Thoracic aorta (tissue), 2 donors: Measurements from ENCODE around the gene MUC5B. TPM values are rescaled to one million over a fixed set of nuclear protein-coding genes. Genes with fewer than 3 reads are reported as not detected.
"Not testable (repeated sequence)": the region's sequence is repeated elsewhere in the genome, so short reads cannot be mapped to it uniquely, and the experiment has no call there.

ENCODE experiments used
- ATAC-seq: fragments of 150-250 bp; one replicate; pipeline ENCODE4 v1.8.0; 2017; ENCODE audit warnings: low read depth; ENCODE audit not compliant: insufficient number of reproducible peaks, low FRiP score
- DNase-seq: peaks from one replicate; pipeline ENCODE4 v3.0.0-alpha.2; 2020; ENCODE audit warnings: low spot score
- H3K27ac ChIP-seq, 2 donors: fragments of 200-600 bp; sonication (generic); 1 replicate in 1 of 2; 2 replicates in 1 of 2; pipeline ENCODE4 v1.5.1; 2016; ENCODE audit warnings: mild to moderate bottlenecking in 2 of 2, moderate library complexity in 2 of 2
- H3K27me3 ChIP-seq: fragments of 200-600 bp; sonication (generic); replicated peaks from 2 replicates; pipeline ENCODE4 v1.6.0; 2016; ENCODE audit warnings: mild to moderate bottlenecking; ENCODE audit not compliant: insufficient read depth
- H3K36me3 ChIP-seq: fragments of 200-600 bp; sonication (generic); one replicate; pipeline ENCODE4 v1.5.1; 2016
- H3K4me1 ChIP-seq, 2 donors: fragments of 200-600 bp; sonication (generic); 1 replicate in 1 of 2; 2 replicates in 1 of 2; pipeline versions ENCODE4 v1.5.1 to v1.6.0; 2016; ENCODE audit warnings: low read depth in 2 of 2, mild to moderate bottlenecking in 1 of 2; ENCODE audit not compliant: control insufficient read depth in 1 of 2
- H3K4me3 ChIP-seq: fragments of 200-600 bp; sonication (generic); 2 replicates; pipeline ENCODE4 v1.5.1; 2016; ENCODE audit warnings: mild to moderate bottlenecking
- H3K9me3 ChIP-seq: fragments of 200-600 bp; sonication (generic); 2 replicates; pipeline ENCODE4 v1.5.1; 2016
- total RNA-seq, 2 donors: library from RNA; depleted of rRNA; stranded (reverse); fragments of >200 nt; gene quantifications; one replicate each; pipeline versions ENCODE4 v1.1.0 to v1.2.3, GENCODE V29; 2016
- TF ChIP-seq, protein P1 (sequence below): fragments of 200-600 bp; sonication (generic); IDR thresholded peaks from one replicate; pipeline ENCODE4 v1.5.1; 2019; ENCODE audit warnings: antibody characterized with exemption

The MUC5B gene
- total RNA-seq, 2 donors from 2014 or later = not detected

DNA sequence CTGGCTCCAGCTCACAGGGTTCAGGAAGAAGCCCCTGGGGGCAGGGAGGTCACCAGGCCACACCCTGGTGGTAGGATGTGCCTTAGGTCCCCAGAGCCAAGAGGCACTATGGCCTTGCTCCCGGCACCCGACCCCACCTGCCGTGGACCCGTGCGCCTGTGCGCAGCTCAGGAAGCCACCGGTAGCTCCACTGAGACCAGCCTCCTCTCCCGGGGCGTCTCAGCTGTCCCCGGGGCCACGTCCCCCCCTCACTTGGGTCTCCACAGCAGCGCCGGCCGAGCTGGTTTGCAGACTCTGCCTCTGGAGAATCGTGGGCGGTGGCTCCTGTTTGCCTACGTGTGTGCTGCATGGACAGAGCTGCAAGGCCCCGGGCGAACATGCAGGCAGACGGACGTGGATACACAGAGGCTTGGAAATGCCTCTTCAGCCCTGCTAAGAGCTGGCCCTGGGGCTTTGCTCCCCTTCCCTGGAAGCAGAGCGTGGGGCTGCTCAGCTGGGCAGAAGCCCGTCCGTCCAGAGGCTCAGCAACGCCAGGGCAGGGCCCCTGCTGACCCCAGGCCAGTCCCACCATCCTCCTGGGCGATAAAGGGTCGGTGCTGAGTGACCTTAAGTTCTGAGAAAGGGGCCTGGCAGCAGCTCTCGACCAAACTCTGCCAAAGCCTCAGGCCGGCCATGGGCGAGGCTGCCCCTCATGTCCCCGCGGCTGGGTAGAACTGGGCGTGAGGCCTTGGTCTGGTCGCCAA lies 15.3 kb upstream of the MUC5B start:
- ATAC-seq (no peak), DNase-seq (no peak)
- Histone ChIP-seq H3K4me1 (no peaks in the 10 kb centered on the region), H3K9me3 (peaks cover 12% of the 10 kb centered on the region), H3K27me3 (no peaks in the 10 kb centered on the region), H3K27ac (no peak overlapping the region), H3K4me3 (no peak overlapping the region), H3K36me3 (no peaks in the 10 kb centered on the region)
- TF ChIP-seq, protein P1, sequence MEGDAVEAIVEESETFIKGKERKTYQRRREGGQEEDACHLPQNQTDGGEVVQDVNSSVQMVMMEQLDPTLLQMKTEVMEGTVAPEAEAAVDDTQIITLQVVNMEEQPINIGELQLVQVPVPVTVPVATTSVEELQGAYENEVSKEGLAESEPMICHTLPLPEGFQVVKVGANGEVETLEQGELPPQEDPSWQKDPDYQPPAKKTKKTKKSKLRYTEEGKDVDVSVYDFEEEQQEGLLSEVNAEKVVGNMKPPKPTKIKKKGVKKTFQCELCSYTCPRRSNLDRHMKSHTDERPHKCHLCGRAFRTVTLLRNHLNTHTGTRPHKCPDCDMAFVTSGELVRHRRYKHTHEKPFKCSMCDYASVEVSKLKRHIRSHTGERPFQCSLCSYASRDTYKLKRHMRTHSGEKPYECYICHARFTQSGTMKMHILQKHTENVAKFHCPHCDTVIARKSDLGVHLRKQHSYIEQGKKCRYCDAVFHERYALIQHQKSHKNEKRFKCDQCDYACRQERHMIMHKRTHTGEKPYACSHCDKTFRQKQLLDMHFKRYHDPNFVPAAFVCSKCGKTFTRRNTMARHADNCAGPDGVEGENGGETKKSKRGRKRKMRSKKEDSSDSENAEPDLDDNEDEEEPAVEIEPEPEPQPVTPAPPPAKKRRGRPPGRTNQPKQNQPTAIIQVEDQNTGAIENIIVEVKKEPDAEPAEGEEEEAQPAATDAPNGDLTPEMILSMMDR = no peak

DNA sequence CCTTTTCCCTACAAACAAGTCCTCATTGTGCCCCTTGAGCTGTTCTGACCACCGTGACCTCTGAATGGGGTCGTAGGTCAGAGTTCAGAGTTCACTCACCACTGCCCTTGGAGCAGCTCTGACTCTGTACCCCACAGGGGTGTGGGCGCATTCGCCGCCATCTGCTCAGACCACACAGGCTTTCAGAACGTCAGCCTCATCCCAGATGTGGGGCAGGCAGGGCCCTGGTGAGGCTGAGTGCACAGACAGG lies 14.8 kb upstream of the MUC5B start:
- no peaks in the 10 kb centered on the region for H3K27me3 ChIP-seq
- H3K4me1 ChIP-seq = no peaks in the 10 kb centered on the region
- ATAC-seq = no peak
- peaks cover 12% of the 10 kb centered on the region for H3K9me3 ChIP-seq
- no peak overlapping the region for H3K4me3 ChIP-seq
- H3K36me3 ChIP-seq = no peaks in the 10 kb centered on the region
- TF ChIP-seq, protein P1 = no peak
- no peak overlapping the region for H3K27ac ChIP-seq
- no peak for DNase-seq

DNA sequence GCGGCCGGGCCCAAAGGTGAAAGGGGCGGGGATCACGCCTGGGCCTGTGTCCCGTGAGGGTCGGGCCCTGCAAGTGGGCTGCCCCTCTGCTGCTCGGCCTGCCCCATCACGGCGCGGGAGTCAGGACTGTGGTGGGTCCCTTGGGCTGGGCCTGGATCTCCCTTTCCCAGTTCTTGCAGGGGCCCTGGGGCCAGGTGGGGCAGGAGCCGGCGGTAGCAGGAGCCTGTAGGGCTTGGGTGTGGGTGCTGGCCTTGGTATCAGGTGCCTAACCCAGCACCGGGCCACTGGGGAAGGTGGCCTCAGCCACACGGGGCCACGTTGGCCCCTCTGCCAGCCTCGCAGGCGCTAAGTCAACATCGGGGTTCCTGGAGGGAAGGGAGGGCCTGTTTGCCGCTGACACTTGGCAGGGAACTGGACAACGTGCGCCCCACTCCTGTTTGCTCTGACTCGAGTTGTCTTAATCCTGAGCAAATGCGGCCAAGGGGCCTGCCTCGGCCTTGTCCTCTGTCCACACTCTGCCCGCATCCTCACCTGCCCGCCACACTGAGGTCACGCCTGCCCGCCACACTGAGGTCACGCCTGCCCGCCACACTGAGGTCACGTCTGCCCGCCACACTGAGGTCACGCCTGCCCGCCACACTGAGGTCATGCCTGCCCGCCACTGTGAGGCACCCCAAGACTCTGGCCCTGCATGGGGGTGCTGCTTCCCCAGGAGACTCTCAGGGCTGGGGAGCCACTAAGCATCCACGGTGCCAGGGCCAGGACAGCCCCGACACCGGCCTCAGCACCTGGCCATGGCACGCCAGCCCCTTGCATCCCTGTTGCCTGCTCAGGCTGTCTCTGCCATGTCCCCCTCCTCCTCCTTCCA lies 14.2 kb upstream of the MUC5B start:
- Histone ChIP-seq H3K27me3 (no peaks in the 10 kb centered on the region), H3K36me3 (no peaks in the 10 kb centered on the region), H3K27ac (no peak overlapping the region), H3K9me3 (peaks cover 12% of the 10 kb centered on the region), H3K4me3 (no peak overlapping the region), H3K4me1 (no peaks in the 10 kb centered on the region)
- TF ChIP-seq, protein P1 = no peak
- DNase-seq = no peak
- no peak for ATAC-seq

DNA sequence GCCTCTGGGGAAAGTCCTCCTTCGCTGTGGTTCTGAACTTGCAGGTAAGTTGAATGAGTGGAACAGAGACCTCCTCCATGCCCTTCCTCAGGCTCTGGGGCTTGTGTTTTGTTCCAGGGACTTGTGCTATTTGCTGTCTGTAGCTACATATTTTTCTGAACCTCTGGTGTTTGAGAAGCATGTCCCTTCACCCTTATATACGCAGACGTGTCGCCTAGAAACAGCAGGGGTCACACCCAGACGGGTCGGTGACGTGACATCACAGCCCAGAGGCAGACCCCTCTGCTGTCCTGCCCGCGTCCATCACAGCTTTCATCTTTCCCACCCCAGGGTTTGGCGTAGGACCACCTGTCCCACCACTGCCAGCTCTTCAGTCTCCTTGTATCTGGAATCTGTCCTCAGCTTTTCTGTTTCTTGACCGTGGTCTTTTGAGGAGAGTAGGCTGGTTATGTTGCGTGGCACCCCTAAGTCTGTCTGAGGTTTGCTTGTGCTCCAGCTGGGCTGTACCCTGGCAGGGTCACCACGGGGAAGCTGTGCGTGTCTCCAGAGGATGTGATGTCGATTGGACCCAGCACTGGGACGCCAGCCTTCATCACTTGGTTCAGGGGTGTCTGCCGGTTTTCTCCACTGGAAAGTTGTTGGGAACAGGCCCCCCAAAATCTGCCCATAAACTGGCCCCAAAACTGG lies 13.4 kb upstream of the MUC5B start:
- Histone ChIP-seq H3K27me3 (no peaks in the 10 kb centered on the region), H3K27ac (no peak overlapping the region), H3K36me3 (no peaks in the 10 kb centered on the region), H3K9me3 (peaks cover 12% of the 10 kb centered on the region), H3K4me1 (no peaks in the 10 kb centered on the region), H3K4me3 (no peak overlapping the region)
- TF ChIP-seq, protein P1 = no peak
- no peak for DNase-seq
- no peak for ATAC-seq

DNA sequence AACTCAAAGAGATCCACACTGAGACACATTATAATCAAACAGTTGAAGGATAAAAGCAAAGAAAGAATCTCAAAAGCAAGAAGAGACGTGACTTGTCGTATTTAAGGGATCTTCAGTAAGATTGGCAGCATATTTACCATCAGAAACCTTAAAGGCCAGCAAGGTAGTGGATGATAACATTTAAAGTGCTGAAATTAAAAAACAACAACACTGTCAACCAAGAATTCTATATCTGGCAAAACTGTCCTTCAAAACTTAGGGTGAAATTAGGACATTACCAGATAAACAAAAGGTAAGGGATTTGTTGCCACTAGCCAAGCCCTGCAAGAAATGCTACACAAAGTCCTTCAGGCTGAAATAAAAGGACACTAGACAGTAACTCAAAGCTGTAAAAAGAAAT lies 11.0 kb upstream of the MUC5B start:
- Histone ChIP-seq H3K27me3 (no peaks in the 10 kb centered on the region), H3K9me3 (peaks cover 12% of the 10 kb centered on the region), H3K4me1 (no peaks in the 10 kb centered on the region), H3K27ac (no peak overlapping the region), H3K4me3 (no peak overlapping the region), H3K36me3 (no peaks in the 10 kb centered on the region)
- ATAC-seq = no peak
- TF ChIP-seq, protein P1 = no peak
- DNase-seq = no peak

DNA sequence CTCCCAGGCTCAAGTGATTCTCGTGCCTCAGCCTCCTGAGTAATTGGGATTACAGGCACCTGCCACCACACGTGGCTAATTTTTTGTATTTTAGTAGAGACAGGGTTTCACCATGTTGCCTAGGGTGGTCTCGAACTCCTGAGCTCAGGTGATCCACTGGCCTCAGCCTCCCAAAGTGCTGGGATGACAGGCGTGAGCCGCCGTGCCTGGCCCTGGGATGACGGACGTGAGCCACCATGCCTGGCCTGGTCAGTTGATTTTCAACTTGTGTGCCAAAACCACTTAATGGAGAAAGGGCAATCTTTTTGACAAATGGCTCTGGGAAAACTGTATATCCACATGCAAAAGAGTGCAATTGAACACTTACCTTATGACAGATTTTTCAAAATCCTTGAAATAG lies 7.0 kb upstream of the MUC5B start:
- not testable (repeated sequence) for DNase-seq, H3K4me1 ChIP-seq, H3K27ac ChIP-seq, H3K36me3 ChIP-seq, H3K4me3 ChIP-seq, H3K27me3 ChIP-seq, ATAC-seq
- peaks cover 12% of the 10 kb centered on the region for H3K9me3 ChIP-seq
